Measurements from ENCODE around the gene GTF2F1. TPM values are rescaled to one million over a fixed set of nuclear protein-coding genes. Genes with fewer than 3 reads are reported as not detected.

Gene GTF2F1
- polyA plus RNA-seq, 1 of the 3 experiments (the other 2 are of a cell fraction) = 104 TPM

- TF ChIP-seq USF2 (IDR thresholded peaks at IDR 0.05; ENCODE audit: borderline replicate concordance, low read depth, low read length) (no peak), NRF1 (IDR thresholded peaks at IDR 0.05; ENCODE audit: low read depth, low read length) (no peak), RAD21 (IDR thresholded peaks at IDR 0.05; ENCODE audit: low read length) (no peak), YY1 (IDR thresholded peaks at IDR 0.05; ENCODE audit: low read depth) (no peak)
Measured at GRCh38 chr19:6433663-6434062, 40.7 kb upstream of the GTF2F1 start, which contains the start of gene SLC25A41 (continued).

DNA sequence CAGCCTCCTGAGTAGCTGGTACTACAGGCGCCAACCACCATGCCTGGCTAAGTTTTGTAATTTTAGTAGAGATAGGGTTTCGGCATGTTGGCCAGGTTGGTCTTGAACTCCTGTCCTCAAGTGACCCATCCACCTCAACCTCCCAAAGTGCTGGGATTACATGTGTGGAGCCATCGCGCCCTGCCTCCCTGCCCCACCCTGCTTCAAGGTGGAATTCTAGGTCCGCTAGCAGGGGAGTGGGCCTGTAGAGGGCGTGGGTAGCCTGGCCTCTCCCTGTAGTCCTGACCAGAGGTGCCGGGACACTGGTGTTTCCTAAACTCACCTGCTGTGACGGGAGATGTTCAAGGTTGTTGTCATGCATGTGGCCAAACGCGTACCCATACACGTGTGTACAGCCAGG is 40.2 kb upstream of the GTF2F1 start:
- H2AFZ ChIP-seq (ENCODE audit: low read depth) = no peak overlapping the region
- TF ChIP-seq YY1 (IDR thresholded peaks at IDR 0.05; ENCODE audit: low read depth) = no peak
- TF ChIP-seq, protein P1, sequence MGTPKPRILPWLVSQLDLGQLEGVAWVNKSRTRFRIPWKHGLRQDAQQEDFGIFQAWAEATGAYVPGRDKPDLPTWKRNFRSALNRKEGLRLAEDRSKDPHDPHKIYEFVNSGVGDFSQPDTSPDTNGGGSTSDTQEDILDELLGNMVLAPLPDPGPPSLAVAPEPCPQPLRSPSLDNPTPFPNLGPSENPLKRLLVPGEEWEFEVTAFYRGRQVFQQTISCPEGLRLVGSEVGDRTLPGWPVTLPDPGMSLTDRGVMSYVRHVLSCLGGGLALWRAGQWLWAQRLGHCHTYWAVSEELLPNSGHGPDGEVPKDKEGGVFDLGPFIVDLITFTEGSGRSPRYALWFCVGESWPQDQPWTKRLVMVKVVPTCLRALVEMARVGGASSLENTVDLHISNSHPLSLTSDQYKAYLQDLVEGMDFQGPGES (IDR thresholded peaks at IDR 0.05; ENCODE audit: low read depth, low read length) = no peak
- no peak for TF ChIP-seq EZH2phosphoT487 (IDR thresholded peaks at IDR 0.05; ENCODE audit: borderline replicate concordance, low read depth)
- no peak for TF ChIP-seq RXRA (IDR thresholded peaks at IDR 0.05; ENCODE audit: borderline replicate concordance, low read depth)
- no peak for TF ChIP-seq EP300 (IDR thresholded peaks at IDR 0.05; ENCODE audit: borderline replicate concordance in 1 of 2, low read depth in 1 of 2, low read length in 1 of 2)
- TF ChIP-seq, protein P2, sequence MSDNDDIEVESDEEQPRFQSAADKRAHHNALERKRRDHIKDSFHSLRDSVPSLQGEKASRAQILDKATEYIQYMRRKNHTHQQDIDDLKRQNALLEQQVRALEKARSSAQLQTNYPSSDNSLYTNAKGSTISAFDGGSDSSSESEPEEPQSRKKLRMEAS (IDR thresholded peaks at IDR 0.05; ENCODE audit: low read depth) = no peak
- no peak for TF ChIP-seq CHD2 (IDR thresholded peaks at IDR 0.05; ENCODE audit: low read length, partially characterized antibody)
- TF ChIP-seq, protein P3, sequence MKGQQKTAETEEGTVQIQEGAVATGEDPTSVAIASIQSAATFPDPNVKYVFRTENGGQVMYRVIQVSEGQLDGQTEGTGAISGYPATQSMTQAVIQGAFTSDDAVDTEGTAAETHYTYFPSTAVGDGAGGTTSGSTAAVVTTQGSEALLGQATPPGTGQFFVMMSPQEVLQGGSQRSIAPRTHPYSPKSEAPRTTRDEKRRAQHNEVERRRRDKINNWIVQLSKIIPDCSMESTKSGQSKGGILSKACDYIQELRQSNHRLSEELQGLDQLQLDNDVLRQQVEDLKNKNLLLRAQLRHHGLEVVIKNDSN (IDR thresholded peaks at IDR 0.05; ENCODE audit: borderline replicate concordance, low read depth) = no peak
- no peak for TF ChIP-seq ELF1 (IDR thresholded peaks at IDR 0.05)
- TF ChIP-seq MEF2A (IDR thresholded peaks at IDR 0.05; ENCODE audit: borderline replicate concordance, low read depth) = no peak
- no peak for TF ChIP-seq CTCF (IDR thresholded peaks at IDR 0.05)
- TF ChIP-seq TCF12 (IDR thresholded peaks at IDR 0.05) = no peak
- TF ChIP-seq, protein P4, sequence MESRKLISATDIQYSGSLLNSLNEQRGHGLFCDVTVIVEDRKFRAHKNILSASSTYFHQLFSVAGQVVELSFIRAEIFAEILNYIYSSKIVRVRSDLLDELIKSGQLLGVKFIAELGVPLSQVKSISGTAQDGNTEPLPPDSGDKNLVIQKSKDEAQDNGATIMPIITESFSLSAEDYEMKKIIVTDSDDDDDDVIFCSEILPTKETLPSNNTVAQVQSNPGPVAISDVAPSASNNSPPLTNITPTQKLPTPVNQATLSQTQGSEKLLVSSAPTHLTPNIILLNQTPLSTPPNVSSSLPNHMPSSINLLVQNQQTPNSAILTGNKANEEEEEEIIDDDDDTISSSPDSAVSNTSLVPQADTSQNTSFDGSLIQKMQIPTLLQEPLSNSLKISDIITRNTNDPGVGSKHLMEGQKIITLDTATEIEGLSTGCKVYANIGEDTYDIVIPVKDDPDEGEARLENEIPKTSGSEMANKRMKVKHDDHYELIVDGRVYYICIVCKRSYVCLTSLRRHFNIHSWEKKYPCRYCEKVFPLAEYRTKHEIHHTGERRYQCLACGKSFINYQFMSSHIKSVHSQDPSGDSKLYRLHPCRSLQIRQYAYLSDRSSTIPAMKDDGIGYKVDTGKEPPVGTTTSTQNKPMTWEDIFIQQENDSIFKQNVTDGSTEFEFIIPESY (IDR thresholded peaks at IDR 0.05; ENCODE audit: borderline replicate concordance, low read depth) = no peak
- TF ChIP-seq TEAD4 (IDR thresholded peaks at IDR 0.05; ENCODE audit: borderline replicate concordance, insufficient read depth) = no peak
- TF ChIP-seq POLR2AphosphoS5 (IDR thresholded peaks at IDR 0.05; ENCODE audit: low read depth, low read length) = no peak
- no peak for TF ChIP-seq FOXJ3 (CRISPR knock-in tag; IDR thresholded peaks at IDR 0.05)
- TF ChIP-seq RAD21 (IDR thresholded peaks at IDR 0.05; ENCODE audit: low read length) = no peak
- no peak for TF ChIP-seq SIN3A (IDR thresholded peaks at IDR 0.05; ENCODE audit: borderline replicate concordance, low read depth, low read length)
- no peak overlapping the region for H3K9ac ChIP-seq
- H3K27ac ChIP-seq (ENCODE audit: low read depth in 2 of 2, low read length in 1 of 2) = no peak overlapping the region
- no peaks in the 10 kb centered on the region for H3K9me2 ChIP-seq
- no peaks in the 10 kb centered on the region for H3K9me3 ChIP-seq
- POLR2A ChIA-PET = no interaction called here
- no peaks in the 10 kb centered on the region for H3F3A ChIP-seq (replicated peaks; ENCODE audit: insufficient read depth)
- CTCF ChIA-PET = interaction anchor here (0.6 kb wide), 1 partner anchor 37 kb away, joined by 3 read pairs; no protein-coding TSS in a partner anchor
- no peak overlapping the region for H3K4me3 ChIP-seq (ENCODE audit: low read depth in 2 of 2, low read length in 1 of 2)
- no peaks in the 10 kb centered on the region for H3K36me3 ChIP-seq (replicated peaks in 1 of 2; ENCODE audit: control insufficient read depth in 1 of 2, insufficient read depth in 2 of 2, low read length in 1 of 2)
- no peaks in the 10 kb centered on the region for H3K27me3 ChIP-seq (ENCODE audit: insufficient read depth)
- no peak for DNase-seq
- H3K4me1 ChIP-seq (ENCODE audit: control insufficient read depth in 1 of 2, insufficient read depth in 2 of 2, low read depth in 1 of 2, low read length in 1 of 2) = no peaks in the 10 kb centered on the region
- 97% methylated on average over 4 of the region's 11 CpGs for WGBS (ENCODE audit: low lambda C conversion rate)
- H4K20me1 ChIP-seq (ENCODE audit: insufficient read depth) = no peaks in the 10 kb centered on the region
- H3K4me2 ChIP-seq = no peak overlapping the region
- H3K79me2 ChIP-seq (ENCODE audit: insufficient read depth) = no peaks in the 10 kb centered on the region
